Endometrial microvascular endothelial cells (primary cell): ENCODE data around the gene RCAN2. TPM values are rescaled to one million over a fixed set of nuclear protein-coding genes. Genes with fewer than 3 reads are reported as not detected.
"Not testable (repeated sequence)": the region's sequence is repeated elsewhere in the genome, so short reads cannot be mapped to it uniquely, and the experiment has no call there.

Experiments
- in situ Hi-C: cut with HindIII; loops from 2 replicates; pipeline ENCODE4 v1.10.0; 2017; ENCODE audit warnings: low sequenced_read_pairs, low pct_unique_long_range_greater_than_20kb; ENCODE audit errors: inconsistent ontology term
- total RNA-seq: library from RNA; depleted of rRNA; stranded (reverse); fragments of >200 nt; gene quantifications from one replicate; pipeline ENCODE4 v1.2.3, GENCODE V29; 2015; ENCODE audit errors: inconsistent ontology term

Gene RCAN2
- total RNA-seq, 1 donor from 2014 or later = 1.4 TPM

DNA sequence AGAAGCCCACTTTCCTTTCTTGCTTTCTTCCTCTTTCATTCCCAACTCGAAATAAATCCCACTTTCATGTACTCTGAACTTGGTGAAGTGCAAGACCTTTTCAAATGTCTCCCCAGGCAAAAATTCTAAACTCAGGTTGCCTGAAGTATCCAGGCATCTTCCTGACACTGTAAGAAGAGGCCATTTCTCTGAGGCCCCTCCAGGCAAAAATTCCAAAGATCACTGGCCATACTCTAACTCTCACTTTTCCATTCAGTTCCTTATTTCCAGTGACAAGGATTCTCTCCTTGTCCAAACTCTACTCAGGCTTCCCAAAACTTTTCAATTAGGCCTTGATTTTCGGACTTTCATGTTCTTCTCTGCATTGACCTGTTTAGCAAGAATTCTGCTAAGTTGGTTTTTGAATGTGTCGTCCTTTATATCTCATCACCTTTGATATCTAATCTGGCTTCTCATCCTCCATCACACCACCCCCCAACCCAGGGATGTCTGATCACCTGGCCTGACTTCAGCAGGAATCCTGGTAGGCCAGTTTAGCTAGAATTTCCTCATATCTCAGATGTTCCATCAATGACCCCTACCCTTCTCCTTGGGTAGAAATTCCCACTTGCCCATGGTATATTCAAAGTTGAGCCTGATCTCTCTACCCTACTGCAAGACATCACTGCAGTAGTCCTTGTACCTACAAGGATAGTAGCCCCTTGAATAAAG lies 124.9 kb downstream of the RCAN2 start:
- in situ Hi-C loops = no loop called here

DNA sequence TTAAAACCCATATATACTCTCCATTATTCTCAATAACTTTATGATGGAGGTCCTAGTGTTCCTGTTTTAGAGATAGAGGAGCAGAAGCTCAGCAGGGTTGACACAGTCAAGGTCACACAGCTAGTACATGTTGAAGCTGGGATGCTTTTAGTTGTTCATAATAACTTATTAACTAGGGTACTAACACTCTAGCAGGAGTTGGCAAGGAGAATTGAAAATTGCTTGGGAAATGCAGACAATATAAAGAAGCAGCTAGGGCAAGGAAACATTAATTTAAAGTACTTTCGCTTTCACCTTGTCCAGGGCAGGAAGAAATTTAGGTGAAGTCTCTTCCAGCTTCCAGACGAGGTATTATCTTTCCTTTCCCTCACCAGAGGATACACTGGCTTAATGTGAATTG lies 133.7 kb downstream of the RCAN2 start:
- in situ Hi-C loops = no loop called here

DNA sequence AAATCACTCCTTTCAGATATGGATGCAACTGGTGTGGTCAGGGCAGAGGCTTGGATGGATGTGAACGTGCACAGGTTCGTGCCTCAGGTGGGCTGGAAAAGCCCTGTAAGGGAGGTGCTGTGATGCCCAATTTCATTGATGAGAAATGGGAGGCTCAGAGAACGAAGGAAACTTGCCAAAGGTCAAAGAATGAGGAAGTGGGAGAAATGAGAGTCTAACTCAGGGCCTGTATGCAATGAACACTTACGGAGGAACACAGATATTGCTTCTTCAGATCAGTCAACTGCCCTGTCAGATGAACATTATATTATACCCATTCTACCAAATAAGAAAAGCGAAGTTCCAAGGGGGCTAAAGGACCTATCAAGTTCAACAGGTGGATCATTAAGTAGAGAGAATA lies 134.7 kb downstream of the RCAN2 start:
- in situ Hi-C loops = no loop called here

DNA sequence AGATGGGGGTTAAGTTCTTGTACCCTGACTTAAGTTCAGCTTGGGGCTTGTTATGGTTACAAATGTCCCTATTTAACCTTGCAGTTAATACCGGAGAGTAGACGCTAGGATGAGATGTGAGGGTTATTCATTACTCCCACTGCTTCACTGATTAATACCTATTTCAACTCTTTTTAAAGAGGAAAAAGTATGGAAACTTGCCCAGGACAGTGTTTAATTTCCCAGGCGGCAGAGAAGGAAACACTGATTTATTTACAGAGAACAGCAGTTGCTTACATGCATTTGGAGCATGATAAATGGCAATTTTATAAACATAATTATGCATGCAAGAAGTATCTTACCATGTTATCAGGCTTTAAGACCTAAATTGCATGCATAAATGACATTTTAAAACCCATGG lies 137.7 kb downstream of the RCAN2 start:
- in situ Hi-C loops = no loop called here

DNA sequence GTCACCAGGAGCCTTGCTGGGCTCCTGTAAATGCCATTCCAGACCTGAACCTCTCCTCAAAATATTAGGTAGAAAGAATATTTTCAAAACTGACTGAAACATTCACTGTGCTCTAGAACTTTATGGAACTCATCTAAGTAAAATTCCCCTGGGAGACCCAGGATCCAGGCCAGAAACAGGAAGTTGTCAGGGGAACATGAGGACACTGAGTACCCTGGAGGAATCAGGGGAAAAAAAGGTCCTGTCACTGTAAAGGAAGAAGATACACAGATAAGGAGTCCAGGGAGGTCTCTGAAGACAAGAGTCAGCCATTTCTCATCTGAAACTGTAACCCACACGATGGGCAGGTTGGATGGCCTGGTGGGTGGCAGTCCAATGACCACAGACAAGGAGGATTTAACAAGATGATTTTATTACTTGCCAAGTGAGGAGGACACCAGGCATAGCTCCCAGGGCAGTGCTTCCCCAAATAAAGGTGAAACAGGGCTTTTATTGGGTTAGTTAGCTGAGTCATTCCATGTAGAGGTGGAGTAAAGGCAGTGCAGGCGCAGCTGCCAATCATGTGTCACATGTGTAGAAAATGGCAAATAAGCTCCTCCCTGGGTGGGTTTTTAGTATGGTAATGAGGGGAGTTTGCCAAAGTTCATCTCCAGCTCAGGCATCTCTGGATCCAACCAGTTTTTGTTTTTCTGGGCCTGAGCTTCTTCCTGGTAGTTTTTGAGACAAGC lies 138.5 kb downstream of the RCAN2 start:
- in situ Hi-C loops = no loop called here

DNA sequence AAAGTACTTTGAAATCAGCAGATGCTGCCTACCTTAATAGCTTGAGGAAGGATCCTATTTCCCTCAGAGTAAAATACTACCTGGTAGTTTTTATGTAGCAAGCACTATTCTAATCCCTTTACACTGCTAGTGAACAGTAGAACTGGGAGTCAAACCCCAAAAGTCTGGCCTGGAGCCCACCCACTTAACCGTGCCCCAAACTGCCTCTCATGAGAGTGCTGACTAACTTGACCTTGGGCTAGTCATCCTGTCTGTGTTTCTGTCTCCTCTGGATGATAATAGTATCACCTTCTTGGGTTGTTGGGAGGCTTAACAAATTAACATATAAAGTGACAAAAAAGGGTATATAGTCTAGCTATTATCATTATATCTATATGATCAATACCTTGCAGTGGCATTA lies 140.5 kb downstream of the RCAN2 start:
- in situ Hi-C loops = no loop called here

DNA sequence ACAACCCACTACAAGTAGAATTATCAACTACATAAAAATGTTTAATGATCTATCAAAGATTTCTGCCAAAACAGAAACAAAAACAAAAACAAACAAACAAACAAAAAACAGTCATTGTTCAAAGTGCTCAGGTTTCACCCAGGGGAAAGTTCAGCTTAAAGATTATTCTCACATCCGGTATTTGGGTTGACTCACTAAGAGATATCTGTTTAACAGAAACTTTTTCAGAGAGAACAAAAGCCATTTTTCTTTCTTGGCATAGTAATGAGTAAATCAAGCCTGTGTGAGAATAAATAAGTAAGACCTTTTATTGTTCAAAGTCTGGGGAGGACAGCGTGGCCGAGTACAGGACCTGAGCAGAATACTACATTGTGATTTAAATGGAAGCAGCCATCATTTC lies 143.6 kb downstream of the RCAN2 start:
- in situ Hi-C loops = no loop called here

DNA sequence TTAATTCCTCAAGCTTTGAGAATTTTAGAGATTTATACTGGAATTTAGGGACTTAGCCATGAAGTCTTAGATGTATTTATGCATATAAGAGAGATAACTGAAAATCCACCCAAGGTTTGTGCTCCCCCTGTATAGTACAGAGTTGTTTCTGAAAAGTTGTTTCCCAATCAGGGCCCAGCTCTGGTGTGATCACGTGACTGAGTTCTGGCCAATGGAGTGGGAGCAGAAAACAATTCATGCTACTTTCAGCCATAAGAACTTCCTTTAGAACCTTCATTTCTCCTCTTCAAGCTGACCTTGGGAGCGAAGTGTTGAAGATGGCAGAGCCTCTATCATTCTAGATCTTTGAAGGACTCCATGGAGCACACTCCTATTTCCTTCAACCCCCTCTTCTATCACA lies 151.0 kb downstream of the RCAN2 start:
- in situ Hi-C loops = no loop called here

DNA sequence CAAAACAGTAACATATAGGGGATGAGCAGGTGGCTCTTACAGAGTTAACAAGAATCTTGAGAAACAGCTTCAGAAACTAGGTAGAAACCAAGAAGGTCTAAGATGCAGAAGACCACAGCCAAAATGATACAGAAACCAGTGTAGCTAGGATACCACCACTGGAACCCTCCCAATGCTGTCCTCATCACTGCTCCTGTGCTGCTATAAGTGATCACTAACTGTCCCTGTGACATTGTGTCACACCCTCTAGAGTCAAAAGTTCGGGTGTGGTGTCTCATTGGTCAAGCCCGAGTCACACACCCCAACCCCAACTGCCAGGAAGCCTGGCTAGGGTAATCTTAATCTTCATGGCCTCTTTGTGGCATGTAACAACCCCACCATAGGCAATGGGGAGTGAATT lies 153.1 kb downstream of the RCAN2 start:
- in situ Hi-C loops = no loop called here

DNA sequence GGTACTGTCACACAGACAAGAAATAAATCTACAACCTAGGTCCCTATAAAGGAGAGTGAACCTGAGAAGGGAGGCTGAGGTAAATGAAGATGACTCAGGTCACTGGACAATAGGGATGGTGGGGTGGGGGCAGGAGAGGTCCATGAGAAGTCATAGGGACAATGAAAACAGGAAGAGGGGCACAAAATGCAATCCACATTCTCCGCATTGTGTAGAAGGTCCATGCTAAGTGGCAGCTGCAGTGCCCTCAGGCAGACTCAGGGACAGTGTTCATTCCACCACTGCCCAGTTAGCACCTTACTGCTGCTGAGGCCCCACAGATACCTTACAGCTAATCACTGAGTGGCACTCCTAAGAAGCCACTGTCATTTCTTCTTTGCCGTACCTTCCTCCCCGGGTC lies 156.8 kb downstream of the RCAN2 start:
- in situ Hi-C loops = no loop called here

DNA sequence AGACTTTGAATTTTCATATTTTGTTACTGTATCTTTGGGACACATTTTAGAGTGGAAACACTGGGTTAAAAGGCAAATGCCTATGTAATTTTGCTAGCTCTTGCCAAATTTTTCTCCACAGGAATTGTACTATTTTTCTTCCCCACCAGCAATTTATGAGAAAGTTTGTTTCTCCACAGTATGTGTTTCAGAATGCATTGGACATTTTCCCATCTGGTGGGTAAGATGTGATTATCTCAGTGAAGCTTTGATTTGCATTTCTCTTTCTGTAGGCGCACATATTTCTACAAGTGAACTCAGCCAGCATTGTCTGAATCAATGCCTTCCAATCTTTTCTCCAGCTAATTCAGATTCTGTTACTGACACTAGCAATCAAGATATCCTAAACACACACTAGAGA lies 157.8 kb downstream of the RCAN2 start:
- in situ Hi-C loops = no loop called here

DNA sequence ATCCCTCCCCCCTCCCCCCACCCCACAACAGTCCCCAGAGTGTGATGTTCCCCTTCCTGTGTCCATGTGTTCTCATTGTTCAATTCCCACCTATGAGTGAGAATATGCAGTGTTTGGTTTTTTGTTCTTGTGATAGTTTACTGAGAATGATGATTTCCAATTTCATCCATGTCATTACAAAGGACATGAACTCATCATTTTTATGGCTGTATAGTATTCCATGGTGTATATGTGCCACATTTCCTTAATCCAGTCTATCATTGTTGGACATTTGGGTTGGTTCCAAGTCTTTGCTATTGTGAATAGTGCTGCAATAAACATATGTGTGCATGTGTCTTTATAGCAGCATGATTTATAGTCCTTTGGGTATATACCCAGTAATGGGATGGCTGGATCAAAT lies 158.8 kb downstream of the RCAN2 start:
- in situ Hi-C loops = not testable (repeated sequence)

DNA sequence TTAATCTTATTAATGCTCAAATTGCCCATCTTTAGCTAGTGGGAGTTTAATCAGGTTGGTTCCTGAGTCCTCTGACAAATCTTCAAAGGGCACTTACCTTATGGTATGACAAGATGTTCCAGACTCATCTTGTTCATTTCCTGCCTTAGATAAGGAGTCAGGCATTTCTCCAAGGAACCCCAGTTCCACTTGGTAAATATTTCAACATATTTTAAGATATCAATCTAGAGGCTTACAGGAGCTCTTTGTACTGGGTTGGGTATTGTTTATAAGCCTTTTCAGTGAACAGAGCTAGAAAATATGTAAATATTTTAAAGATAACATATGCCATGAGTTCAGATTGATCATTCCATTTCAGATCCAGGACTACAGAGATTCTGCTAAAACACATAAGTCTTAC lies 159.8 kb downstream of the RCAN2 start:
- in situ Hi-C loops = no loop called here

DNA sequence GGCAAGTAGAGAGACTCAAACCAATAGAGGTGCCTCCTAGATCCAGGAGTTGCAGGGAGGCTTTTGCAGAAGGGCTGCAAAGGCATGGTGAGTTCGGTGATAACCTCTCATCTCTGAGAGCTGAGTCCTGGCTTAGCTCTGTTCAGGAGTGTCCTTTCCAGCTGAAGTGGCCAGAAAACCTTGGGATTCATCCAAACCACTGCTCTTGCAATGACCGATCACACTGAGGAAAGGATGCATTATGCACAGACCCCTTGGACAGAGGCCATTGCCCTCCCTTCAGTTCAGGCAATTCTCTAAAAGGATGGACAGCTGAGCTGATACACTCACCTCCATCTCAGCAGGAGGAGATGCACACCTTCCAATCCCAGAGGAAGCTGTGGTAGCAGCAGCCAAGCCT lies 161.7 kb downstream of the RCAN2 start:
- in situ Hi-C loops = no loop called here

DNA sequence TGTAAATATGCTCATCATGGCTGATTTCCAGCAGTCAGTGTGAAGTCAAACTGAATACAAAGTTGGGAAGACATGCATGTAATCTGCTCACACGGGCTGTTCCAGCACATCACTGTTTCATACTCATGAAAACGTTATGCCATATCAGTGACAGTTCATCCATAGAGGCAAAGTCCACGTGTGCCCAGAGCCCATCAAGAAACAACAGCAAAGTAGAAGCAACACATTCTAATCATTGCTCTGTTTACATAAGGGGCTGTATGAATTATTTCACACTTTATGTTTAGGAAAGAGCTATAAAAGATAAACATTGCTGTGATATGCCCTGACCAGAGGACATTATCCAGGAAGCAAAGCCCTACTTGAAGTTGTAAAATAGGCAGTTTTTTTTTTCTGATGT lies 163.5 kb downstream of the RCAN2 start:
- in situ Hi-C loops = no loop called here

DNA sequence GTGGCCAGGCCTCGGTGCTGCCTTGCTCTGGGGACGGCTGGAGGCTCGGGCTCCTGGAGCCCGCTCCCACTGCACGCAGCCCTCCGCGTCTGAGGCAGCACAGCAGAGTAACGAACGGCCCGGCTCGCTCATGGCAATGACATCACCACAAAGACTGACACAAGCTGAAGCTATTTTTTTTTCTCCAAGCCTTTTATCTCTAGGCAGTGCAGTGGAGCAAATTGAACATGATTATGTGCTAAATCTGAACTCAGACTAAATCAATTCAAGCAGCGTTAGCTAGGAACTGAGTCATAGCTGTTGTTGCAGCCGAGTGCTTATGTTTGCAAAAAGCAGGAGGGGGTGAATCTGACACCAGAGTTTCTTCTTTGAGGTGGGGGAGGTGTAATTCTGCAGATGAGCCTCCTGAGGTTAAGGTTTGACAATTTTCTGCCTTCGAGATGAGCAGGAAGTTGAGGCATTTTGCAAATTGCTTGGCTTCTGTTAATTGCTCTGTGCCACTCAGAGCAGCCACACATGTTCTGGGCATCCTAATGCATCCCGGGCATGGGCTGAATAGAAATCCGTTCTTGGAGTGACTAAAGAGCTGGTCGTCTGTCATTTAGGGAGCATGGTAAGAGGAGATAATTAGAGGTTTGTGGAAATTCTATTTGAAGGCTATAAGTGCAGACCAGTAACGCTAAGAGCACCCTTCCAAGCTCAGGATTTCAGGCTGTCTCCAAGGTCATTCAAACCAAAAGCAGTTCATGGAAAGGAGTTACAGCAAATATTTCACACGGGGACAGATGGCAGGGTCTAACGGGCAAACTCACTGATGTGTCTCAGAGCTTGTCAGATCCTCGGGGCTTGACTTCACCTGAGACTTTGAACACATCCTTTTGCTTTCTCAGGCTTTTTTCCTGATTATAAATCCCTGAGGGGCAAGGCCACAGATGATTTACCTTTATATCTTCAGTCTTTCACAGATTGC lies 165.4 kb downstream of the RCAN2 start:
- in situ Hi-C loops = no loop called here

DNA sequence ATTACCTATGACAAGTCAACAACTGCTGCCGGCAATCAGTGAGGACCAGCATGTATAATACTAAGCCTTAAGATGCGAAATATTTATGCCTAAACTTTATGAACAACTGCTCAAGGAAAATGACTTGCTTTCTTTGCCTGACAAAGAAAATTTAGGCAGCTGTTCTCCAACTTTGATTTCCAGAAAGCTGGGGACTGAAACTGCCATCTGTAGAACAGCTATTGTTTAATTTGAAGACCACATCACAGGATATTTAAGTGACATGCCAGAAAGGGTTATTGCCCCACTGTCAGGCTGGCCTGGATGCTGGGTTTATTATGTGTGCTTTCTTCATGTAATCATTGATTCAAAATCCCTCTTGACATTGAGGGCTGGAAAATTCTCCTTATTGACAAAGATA lies 166.5 kb downstream of the RCAN2 start:
- in situ Hi-C loops = no loop called here

DNA sequence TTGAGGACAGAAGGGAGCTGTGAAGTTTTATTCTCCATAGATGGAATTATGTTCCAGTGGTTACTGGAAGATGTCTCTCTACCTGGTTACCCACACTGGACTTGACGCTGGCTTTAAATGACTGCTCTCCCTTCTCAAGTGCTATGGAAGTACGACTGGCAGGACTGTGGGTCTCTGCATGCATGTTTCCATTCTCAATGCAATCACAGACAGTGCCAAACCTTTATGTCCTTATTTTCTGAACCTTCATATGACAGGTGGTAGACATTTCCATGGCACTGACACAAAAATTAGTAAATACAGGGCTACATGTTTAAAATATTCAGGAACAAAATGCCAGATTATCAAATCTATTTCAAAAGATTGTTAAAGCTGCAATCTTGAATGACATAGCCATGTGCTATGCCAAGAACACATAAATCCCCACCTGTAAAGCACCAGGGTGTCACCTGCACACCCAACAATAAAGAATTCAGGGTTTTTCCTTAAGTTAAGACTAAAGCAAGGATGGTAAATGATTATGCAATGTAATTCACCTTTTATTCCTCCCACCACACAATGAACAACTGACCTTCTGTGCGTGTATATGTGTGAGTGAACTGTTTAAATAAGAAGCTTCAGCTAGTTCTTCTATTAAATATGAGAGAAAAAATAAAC lies 167.2 kb downstream of the RCAN2 start:
- in situ Hi-C loops = no loop called here

DNA sequence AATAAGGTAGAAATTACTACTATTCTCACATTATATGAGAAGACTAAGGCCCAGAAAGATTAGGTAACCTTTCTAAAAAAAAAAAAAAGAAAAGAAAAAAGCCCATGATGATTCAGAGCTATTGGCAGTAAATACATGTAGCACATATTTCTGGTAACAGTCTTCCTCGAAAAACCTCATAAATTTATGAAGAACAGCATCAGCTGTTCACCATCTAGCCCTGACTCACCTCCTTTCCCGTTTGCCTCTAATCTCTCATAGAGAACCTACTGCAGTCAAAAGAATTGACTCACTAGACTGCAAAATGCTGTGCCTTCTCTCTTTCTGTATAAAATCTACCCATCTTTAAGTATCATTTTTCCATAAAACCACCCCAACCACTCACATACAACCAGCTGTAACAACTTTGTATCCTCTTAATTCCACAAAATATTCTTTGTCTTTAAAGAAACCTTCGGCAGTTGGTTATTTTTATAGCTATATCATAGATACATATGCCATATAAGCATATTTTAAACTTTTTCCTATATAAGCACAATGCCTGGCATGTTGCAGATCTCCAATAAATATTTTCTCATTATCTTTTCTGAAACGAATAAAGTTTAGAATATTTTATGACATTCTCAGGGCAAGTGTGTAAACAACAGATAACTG lies 167.8 kb downstream of the RCAN2 start:
- in situ Hi-C loops = no loop called here
